Mucosa of stomach (tissue), 1 donor: ENCODE measurements around the gene RNH1.

ENCODE experiments used
- H3K27me3 ChIP-seq: one replicate; pipeline ENCODE4 v1.7.0; 2013; ENCODE audit warnings: mild to moderate bottlenecking, low read length; ENCODE audit not compliant: control insufficient read depth, insufficient read depth
- H3K36me3 ChIP-seq: one replicate; pipeline ENCODE4 v1.7.0; 2013; ENCODE audit warnings: low read length; ENCODE audit not compliant: control insufficient read depth, insufficient read depth
- H3K4me1 ChIP-seq: one replicate; pipeline ENCODE4 v1.7.0; 2013; ENCODE audit warnings: mild to moderate bottlenecking, low read length; ENCODE audit not compliant: control insufficient read depth, insufficient read depth
- H3K4me3 ChIP-seq: one replicate; pipeline ENCODE4 v1.7.0; 2013; ENCODE audit warnings: low read length
- H3K9ac ChIP-seq: one replicate; pipeline ENCODE4 v1.7.0; 2013; ENCODE audit warnings: mild to moderate bottlenecking, low read length, moderate library complexity
- H3K9me3 ChIP-seq: one replicate; pipeline ENCODE4 v1.7.0; 2013; ENCODE audit warnings: mild to moderate bottlenecking, low read length, moderate library complexity; ENCODE audit not compliant: control insufficient read depth
- donor health status: Pancreatic carcinoma.

RNH1 gene

GRCh38 chr11:497565-498296 is 9.3 kb downstream of the RNH1 start:
- H3K27me3 ChIP-seq: no peaks in the 10 kb centered on the region
- H3K36me3 ChIP-seq: peaks cover 27% of the 10 kb centered on the region
- H3K4me1 ChIP-seq: peaks cover 10% of the 10 kb centered on the region

GRCh38 chr11:496834-497564 is 10.0 kb downstream of the RNH1 start:
- no peaks in the 10 kb centered on the region for H3K27me3 ChIP-seq
- no peaks in the 10 kb centered on the region for H3K9me3 ChIP-seq
- H3K36me3 ChIP-seq: peaks cover 27% of the 10 kb centered on the region
- no peak overlapping the region for H3K4me3 ChIP-seq
- peaks cover 5% of the 10 kb centered on the region for H3K4me1 ChIP-seq
- H3K9ac ChIP-seq: no peak overlapping the region

More at GRCh38 chr11:497565-498296, 9.3 kb downstream of the RNH1 start:
- H3K4me3 ChIP-seq: no peak overlapping the region
- H3K9me3 ChIP-seq: no peaks in the 10 kb centered on the region
- no peak overlapping the region for H3K9ac ChIP-seq

- peaks cover 25% of the 10 kb centered on the region for H3K36me3 ChIP-seq
- no peak overlapping the region for H3K4me3 ChIP-seq
- no peaks in the 10 kb centered on the region for H3K27me3 ChIP-seq
- H3K9me3 ChIP-seq: no peaks in the 10 kb centered on the region
- H3K4me1 ChIP-seq: no peaks in the 10 kb centered on the region
- no peak overlapping the region for H3K9ac ChIP-seq
These were observed 11.5 kb downstream of the RNH1 start for GRCh38 chr11:495537-495931.

- no peaks in the 10 kb centered on the region for H3K9me3 ChIP-seq
- no peaks in the 10 kb centered on the region for H3K4me1 ChIP-seq
- peaks cover 22% of the 10 kb centered on the region for H3K36me3 ChIP-seq
- H3K9ac ChIP-seq: no peak overlapping the region
- no peak overlapping the region for H3K4me3 ChIP-seq
- H3K27me3 ChIP-seq: no peaks in the 10 kb centered on the region
These were observed 12.1 kb downstream of the RNH1 start for GRCh38 chr11:494761-495536.

- H3K4me3 ChIP-seq: no peak overlapping the region
These were observed 14.4 kb downstream of the RNH1 start for GRCh38 chr11:492427-493226.

GRCh38 chr11:491358-491757 is 15.7 kb downstream of the RNH1 start:
- Histone ChIP-seq H3K9me3 (no peaks in the 10 kb centered on the region), H3K4me3 (no peak overlapping the region), H3K27me3 (no peaks in the 10 kb centered on the region), H3K4me1 (peaks cover 7% of the 10 kb centered on the region), H3K36me3 (no peaks in the 10 kb centered on the region), H3K9ac (no peak overlapping the region)

More at GRCh38 chr11:492427-493226, 14.4 kb downstream of the RNH1 start:
- H3K27me3 ChIP-seq: no peaks in the 10 kb centered on the region
- peaks cover 3% of the 10 kb centered on the region for H3K36me3 ChIP-seq
- H3K9ac ChIP-seq: no peak overlapping the region
- no peaks in the 10 kb centered on the region for H3K9me3 ChIP-seq
- H3K4me1 ChIP-seq: peaks cover 4% of the 10 kb centered on the region

GRCh38 chr11:490930-491260 is 16.1 kb downstream of the RNH1 start:
- Histone ChIP-seq H3K4me1 (peaks cover 7% of the 10 kb centered on the region), H3K9me3 (no peaks in the 10 kb centered on the region), H3K27me3 (no peaks in the 10 kb centered on the region), H3K9ac (no peak overlapping the region), H3K36me3 (no peaks in the 10 kb centered on the region), H3K4me3 (no peak overlapping the region)

GRCh38 chr11:490186-490929 is 16.7 kb downstream of the RNH1 start:
- no peaks in the 10 kb centered on the region for H3K9me3 ChIP-seq
- no peaks in the 10 kb centered on the region for H3K27me3 ChIP-seq
- peaks cover 7% of the 10 kb centered on the region for H3K4me1 ChIP-seq
- no peak overlapping the region for H3K4me3 ChIP-seq
- no peak overlapping the region for H3K9ac ChIP-seq
- H3K36me3 ChIP-seq: no peaks in the 10 kb centered on the region

GRCh38 chr11:489610-490185 is 17.3 kb downstream of the RNH1 start:
- H3K9me3 ChIP-seq: no peaks in the 10 kb centered on the region
- peaks cover 7% of the 10 kb centered on the region for H3K4me1 ChIP-seq
- no peaks in the 10 kb centered on the region for H3K27me3 ChIP-seq
- H3K36me3 ChIP-seq: no peaks in the 10 kb centered on the region
- H3K9ac ChIP-seq: no peak overlapping the region
- no peak overlapping the region for H3K4me3 ChIP-seq

GRCh38 chr11:488992-489391 is 18.1 kb downstream of the RNH1 start:
- Histone ChIP-seq H3K9me3 (no peaks in the 10 kb centered on the region), H3K36me3 (no peaks in the 10 kb centered on the region), H3K9ac (no peak overlapping the region)

GRCh38 chr11:488579-488978 is 18.5 kb downstream of the RNH1 start:
- H3K36me3 ChIP-seq: no peaks in the 10 kb centered on the region
- H3K4me1 ChIP-seq: peaks cover 7% of the 10 kb centered on the region

More at GRCh38 chr11:488992-489391, 18.1 kb downstream of the RNH1 start:
- no peaks in the 10 kb centered on the region for H3K27me3 ChIP-seq
- peaks cover 7% of the 10 kb centered on the region for H3K4me1 ChIP-seq
- H3K4me3 ChIP-seq: no peak overlapping the region

More at GRCh38 chr11:488579-488978, 18.5 kb downstream of the RNH1 start:
- Histone ChIP-seq H3K27me3 (no peaks in the 10 kb centered on the region), H3K9ac (no peak overlapping the region), H3K4me3 (no peak overlapping the region), H3K9me3 (no peaks in the 10 kb centered on the region)
